NCI-H2107 treated with DMSO at 0.1 percent for 48 hours (cell line): Measurements from ENCODE around the gene TSHZ1.

Source experiments
- DNase-seq: peaks from one replicate; lab custom pipeline; 2025; ENCODE audit not compliant: unreplicated experiment; lab: John Stamatoyannopoulos, UW

TSHZ1 gene

DNA sequence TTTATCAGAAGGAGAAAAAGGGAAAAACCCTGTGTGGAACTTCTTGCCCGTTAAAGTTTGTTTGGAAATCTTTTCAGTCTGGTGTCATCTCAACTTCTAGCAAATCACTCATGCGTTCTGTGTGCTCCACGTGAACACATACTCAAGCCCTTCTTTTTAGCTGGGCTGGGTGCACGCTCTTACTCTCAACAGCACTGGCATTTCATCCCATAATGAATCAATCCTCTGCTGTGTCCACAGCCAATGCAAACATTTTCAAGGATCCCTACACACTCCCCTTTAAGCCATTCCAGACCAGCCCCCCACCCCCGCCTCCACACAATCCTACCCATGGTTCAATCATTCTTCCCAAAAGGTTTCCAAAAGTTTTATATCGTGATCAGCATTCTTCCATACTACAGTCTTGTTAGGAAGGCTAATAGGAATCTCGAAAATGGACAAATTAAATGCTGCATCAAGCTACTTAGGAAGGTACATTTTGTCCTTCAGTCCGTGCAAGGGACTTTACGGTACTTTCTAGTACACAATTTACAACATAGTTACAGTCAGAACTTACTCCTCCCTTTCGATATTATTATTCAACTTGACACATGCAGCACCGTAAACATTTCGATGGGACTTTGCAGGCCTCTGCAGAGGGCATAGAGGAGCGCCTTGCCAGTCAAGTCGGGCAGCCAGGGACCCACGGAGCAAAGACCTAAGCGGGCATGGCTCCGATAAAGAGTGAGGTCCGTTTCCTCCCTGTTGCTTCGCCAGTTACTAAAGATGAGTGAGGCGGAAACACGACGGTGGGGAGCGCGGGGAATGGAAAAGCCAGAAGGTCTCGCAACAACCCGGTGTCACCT, 3.1 kb upstream of the TSHZ1 start:
- no peak for DNase-seq

DNA sequence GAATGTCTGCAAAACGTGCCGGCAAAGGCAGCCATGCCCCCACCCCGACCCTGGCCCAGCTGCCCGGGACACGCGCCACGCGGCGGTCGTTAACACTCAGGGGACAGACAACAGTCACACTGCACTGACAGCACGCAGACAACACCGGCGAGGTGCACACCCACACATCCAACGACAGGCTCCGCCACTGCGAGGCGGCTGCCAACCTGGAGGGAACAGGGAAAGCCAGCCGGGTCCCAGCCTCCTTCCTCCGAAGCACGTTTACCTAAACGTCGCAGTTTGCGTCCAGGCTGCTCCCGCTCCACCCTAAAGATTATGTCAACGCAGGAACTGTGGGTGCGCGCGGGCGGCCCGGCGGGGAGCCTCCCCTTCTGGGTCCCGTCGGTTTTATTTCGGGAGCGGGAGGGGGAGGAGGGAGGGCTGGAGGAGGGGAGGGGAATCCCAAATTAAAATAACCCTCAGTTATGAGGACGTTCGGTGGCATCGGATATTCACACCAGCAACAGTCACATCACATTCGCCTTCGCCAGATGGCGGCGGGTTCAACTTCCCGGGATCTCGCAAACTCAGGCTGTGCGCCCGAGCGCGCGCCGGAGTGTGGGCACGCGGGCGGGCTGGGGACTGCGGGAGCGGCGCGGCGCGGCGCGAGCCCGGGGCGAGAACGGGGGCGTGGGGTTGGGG, 2.3 kb upstream of the TSHZ1 start:
- DNase-seq = peak; percentile 33

GRCh38 chr18:75208836-75209128, 1.8 kb upstream of the TSHZ1 start:
- no peak for DNase-seq

- peak; percentile 62 for DNase-seq
Measured at GRCh38 chr18:75209129-75209950, 1.3 kb upstream of the TSHZ1 start, which contains the start of gene PTGR3. Gene PTGR3 (minus strand): TSS chr18:75209139. CDS start chr18:75209058, 81 bp downstream.

- DNase-seq = no peak
Measured at GRCh38 chr18:75209951-75210258, 692 bp upstream of the TSHZ1 start.

GRCh38 chr18:75211002-75211621, 515 bp downstream of the TSHZ1 start:
- DNase-seq = no peak

DNA sequence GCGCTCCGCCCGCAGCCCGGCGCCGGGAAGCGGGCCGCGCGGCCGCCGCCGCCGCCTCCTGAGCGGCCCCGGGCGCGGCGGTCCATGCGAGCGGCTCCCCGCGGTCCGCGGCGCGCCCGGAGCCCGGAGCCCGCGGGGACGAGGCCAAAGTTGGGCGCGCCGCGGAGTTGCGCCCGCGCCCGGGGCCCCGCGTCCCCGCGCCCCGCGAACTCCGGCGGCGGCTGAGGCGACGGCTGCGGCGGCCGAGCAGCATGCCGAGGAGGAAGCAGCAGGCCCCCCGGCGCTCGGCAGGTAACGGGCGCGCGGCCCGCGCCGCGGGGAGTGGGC, 992 bp downstream of the TSHZ1 start:
- DNase-seq = no peak

GRCh38 chr18:75211953-75212750, 1.6 kb downstream of the TSHZ1 start:
- no peak for DNase-seq

DNA sequence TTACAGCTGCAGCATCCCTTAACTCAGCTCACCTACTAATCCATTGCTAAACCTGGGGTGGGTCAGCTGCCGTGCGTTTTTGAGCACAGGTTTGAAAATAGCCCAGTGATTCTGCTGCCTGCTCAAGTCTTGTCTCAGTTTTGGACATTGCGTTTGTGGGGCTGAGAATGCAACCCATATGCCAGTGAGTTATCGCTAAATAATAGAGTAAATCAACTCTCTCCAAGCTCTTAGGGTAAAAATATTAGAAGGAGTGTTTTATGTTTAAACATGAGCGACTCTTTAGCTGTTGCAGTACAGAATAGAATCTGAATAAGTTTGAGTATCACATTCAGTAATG, 2.1 kb downstream of the TSHZ1 start:
- DNase-seq = no peak

DNA sequence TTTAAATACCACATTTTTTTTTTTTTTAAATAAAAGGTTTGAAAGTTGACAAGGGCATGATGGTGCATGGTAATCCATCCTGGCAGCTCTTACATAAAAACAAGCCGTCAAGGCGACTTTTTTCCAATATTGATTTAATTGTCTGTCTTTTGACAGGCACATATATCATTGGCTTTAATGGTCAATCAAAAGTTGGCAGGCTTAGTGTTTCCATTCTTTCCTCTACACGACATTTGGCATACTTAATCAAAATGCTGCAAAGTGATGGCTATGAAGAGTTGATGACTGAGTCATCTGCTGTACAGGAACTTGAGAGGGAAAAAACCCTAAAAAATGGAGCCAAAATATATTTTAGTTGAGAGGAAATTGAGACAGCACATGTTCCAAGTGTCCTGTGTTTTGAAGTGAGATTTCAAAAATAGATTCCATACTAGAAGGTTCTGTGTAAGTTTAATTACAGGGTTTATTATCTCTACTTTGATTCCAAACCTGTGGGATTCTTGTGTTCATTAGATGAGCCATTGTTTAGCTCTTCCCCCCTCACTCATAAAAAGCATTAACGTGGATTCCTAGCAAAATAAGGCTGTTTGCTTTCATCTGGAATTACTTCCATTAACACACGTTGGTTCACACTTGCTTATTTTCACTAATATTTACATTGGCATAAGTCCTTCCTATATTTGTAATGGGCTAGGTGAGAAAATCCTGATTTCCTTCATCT, 3.2 kb downstream of the TSHZ1 start:
- DNase-seq = no peak

DNA sequence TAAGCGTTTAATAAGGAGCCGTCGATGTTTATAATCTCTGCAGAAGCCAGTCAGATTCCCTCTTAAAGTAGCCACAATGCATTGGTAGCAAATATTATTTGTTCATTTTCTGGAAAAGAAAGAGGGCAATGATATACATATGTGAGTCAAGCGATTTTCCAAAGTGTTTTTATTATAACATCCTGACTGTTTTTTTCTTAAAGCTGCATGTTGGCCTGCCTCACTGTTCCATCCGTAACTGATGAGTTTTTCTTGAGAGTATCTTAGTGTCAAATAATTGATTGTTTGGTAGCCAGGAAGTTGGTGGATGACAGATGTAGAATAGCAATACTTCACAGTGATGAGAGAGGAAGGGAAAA, 3.7 kb downstream of the TSHZ1 start:
- no peak for DNase-seq

- no peak for DNase-seq
Measured at GRCh38 chr18:75214766-75215510, 4.3 kb downstream of the TSHZ1 start.

DNA sequence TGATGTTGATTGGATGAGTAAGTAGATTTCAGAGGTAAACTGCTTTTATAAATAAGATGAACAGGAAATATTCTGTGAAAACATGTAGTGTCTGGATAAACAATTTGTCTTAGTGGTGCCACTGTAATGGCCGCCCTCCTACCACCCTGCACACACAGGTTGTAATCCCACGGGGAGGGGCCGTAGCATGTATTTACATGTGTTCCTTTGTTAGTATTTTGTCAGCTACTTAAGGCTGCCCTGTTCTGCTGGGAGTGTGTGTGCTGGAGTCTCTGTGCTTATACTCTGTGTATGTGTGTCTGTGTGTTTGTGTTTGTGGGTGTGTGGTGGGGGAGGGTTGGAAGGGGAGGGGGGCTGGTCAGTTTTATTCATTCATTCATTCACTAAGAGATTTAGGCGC, 5.1 kb downstream of the TSHZ1 start:
- no peak for DNase-seq

DNA sequence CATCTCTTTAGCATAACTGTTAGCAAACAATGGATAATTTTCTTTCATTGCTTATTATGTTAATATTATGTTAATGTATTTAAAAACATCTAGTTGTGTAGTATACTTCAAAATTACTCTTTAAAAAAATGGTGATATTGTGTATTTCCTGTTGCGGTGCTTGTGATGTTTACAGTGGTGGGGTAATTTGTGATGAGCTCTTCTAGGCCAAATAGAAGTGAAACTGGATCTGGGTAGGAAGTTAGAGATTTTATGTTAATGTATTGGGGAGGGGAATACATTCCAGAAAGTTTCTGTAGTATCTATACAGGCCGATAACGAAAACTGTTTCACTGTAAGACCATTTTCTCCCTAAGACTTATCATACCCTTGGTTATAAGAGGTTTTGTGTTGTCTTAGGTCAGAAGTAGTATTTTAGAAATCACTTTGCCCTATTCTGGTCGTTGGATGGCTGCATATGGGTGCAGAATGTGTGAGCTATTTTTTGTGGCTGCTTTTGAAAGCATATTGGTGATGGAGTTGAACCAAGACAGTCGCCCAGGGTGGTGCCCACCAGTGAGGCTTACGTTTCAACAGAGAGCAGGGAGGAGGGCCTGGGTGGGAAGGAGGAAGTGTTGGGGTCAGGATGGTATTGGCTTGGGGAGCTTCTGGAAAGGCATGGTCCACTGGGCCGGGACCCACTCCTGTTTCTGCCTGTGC, 5.8 kb downstream of the TSHZ1 start:
- no peak for DNase-seq

GRCh38 chr18:75216911-75217689, 6.5 kb downstream of the TSHZ1 start:
- DNase-seq = peak; percentile 51

DNA sequence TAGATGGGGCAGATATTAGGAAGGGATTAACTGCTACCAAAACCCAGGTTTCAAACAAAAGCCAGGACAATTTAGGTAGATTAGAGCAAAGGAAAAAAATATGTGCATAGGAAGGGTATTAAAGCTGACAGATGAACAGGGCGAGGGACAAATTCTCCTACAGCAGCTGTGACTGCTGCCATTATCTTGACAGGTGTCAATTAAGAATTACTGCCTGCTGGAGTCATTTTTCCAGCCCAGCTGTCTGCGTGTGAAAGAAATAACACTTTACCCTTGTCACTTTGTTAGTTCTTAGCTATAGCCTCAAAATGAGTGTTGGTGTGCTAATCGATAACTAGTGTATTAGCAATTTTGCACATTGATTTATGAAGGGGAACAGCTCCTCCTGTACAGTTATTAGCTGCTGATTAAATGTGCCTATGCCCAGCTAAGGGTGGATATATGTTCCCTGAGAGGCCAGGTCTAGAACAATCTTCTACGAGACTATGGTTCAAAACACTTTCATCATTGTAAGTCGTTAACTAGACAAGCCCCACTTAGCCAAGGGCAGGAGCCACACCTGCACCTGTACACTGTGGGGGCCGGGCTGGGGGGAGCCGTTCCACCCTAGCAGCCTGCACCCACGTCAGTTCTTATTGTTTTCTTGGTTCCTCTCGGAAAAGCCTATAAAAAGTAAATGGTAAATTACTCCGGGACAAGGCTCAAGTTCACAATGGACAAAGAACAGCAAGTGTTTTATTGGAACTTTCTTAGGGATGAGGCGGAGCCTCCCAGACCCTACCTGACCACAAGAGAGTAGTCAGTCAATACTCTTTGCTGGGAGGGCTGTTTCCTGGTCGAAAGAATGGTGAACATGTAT, 7.7 kb downstream of the TSHZ1 start:
- DNase-seq = peak; percentile 78

- DNase-seq = no peak
Measured at GRCh38 chr18:75219745-75220375, 9.3 kb downstream of the TSHZ1 start.
